HepG2 (cell line): ENCODE measurements around the gene ALG8. TPM values are rescaled to one million over a fixed set of nuclear protein-coding genes. Genes with fewer than 3 reads are reported as not detected.

Experiments used
- ARID2 ChIP-seq: sonication (generic); formaldehyde crosslinking; IDR thresholded peaks from 2 replicates; pipeline ENCODE4 v1.8.1; 2022; ENCODE audit warnings: mild to moderate bottlenecking, missing genetic modification reagents, borderline replicate concordance
- ARID3A ChIP-seq: IDR thresholded peaks from 2 replicates; pipeline ENCODE4 v1.6.1; 2012; ENCODE audit warnings: low read depth, low read length, improper control_type of control experiment
- ATF7-NPFF ChIP-seq: sonication (generic); formaldehyde crosslinking; IDR thresholded peaks from 2 replicates; pipeline ENCODE4 v1.8.1; 2023; ENCODE audit warnings: mild to moderate bottlenecking, low read depth, missing genetic modification reagents, moderate library complexity
- DMAP1 ChIP-seq: IDR thresholded peaks from 2 replicates; pipeline ENCODE4 v1.6.1; 2016
- ELF4 ChIP-seq: sonication (generic); formaldehyde crosslinking; IDR thresholded peaks from 2 replicates; pipeline ENCODE4 v1.5.0; 2020; ENCODE audit warnings: missing genetic modification reagents, mild to moderate bottlenecking, moderate library complexity, borderline replicate concordance
- FIP1L1 ChIP-seq: fragments of 200-400 bp; formaldehyde crosslinking; IDR thresholded peaks from 2 replicates; pipeline ENCODE4 v1.6.1; 2018; ENCODE audit warnings: low read depth, mild to moderate bottlenecking, low read length, moderate library complexity, borderline replicate concordance; ENCODE audit not compliant: insufficient read depth
- GABPA ChIP-seq, 2 experiments: IDR thresholded peaks; 2 replicates each; pipeline ENCODE4 v1.6.1; 2011 to 2016; ENCODE audit warnings: low read depth in 2 of 2, low read length in 1 of 2, missing biosample characterization in 1 of 2, missing genetic modification characterization in 1 of 2
- HOXD1 ChIP-seq: sonication (generic); formaldehyde crosslinking; IDR thresholded peaks from 2 replicates; pipeline ENCODE4 v1.5.0; 2020; ENCODE audit warnings: missing genetic modification reagents
- MED13 ChIP-seq: sonication (generic); formaldehyde crosslinking; IDR thresholded peaks from 2 replicates; pipeline ENCODE4 v1.5.0; 2020; ENCODE audit warnings: missing genetic modification reagents
- NFIC ChIP-seq: IDR thresholded peaks from 2 replicates; pipeline ENCODE4 v1.6.1; 2012; ENCODE audit warnings: mild to moderate bottlenecking, low read length, inconsistent platforms
- REXO4 ChIP-seq: sonication (generic); formaldehyde crosslinking; IDR thresholded peaks from 2 replicates; pipeline ENCODE4 v1.8.0; 2022; ENCODE audit warnings: missing genetic modification reagents, mild to moderate bottlenecking, borderline replicate concordance
- SMAD3 ChIP-seq: sonication (generic); formaldehyde crosslinking; IDR thresholded peaks from 2 replicates; pipeline ENCODE4 v1.4.0; 2020; ENCODE audit warnings: missing genetic modification reagents
- SP2 ChIP-seq: sonication (generic); formaldehyde crosslinking; IDR thresholded peaks from 2 replicates; pipeline ENCODE4 v1.5.1; 2020; ENCODE audit warnings: mild to moderate bottlenecking, missing genetic modification reagents
- SPEN ChIP-seq: sonication (generic); formaldehyde crosslinking; IDR thresholded peaks from 2 replicates; pipeline ENCODE4 v1.5.1; 2020; ENCODE audit warnings: low read depth, mild to moderate bottlenecking, missing genetic modification reagents
- STAG1 ChIP-seq: sonication (generic); formaldehyde crosslinking; IDR thresholded peaks from 2 replicates; pipeline ENCODE4 v1.4.0; 2020; ENCODE audit warnings: missing genetic modification reagents
- TAF1 ChIP-seq: sonication (generic); formaldehyde crosslinking; IDR thresholded peaks from 2 replicates; pipeline ENCODE4 v1.4.0; 2020; ENCODE audit warnings: missing genetic modification reagents
- ZC3H4 ChIP-seq: sonication (generic); formaldehyde crosslinking; IDR thresholded peaks from 2 replicates; pipeline ENCODE4 v1.4.0; 2020; ENCODE audit warnings: missing genetic modification reagents, borderline replicate concordance
- ZFYVE20 ChIP-seq: sonication (generic); formaldehyde crosslinking; IDR thresholded peaks from 2 replicates; pipeline ENCODE4 v1.8.0; 2023; ENCODE audit warnings: low read depth, mild to moderate bottlenecking, moderate library complexity, missing genetic modification reagents, borderline replicate concordance
- ZNF10 ChIP-seq: sonication (generic); formaldehyde crosslinking; IDR thresholded peaks from 2 replicates; pipeline ENCODE4 v1.4.0; 2020; ENCODE audit warnings: mild to moderate bottlenecking, low read depth, missing genetic modification reagents, borderline replicate concordance
- ZNF180 ChIP-seq: sonication (generic); formaldehyde crosslinking; IDR thresholded peaks from 2 replicates; pipeline ENCODE4 v1.4.0; 2020; ENCODE audit warnings: low read depth, missing genetic modification reagents, borderline replicate concordance
- ZNF20 ChIP-seq: sonication (generic); formaldehyde crosslinking; IDR thresholded peaks from 2 replicates; pipeline ENCODE4 v1.4.0; 2020; ENCODE audit warnings: mild to moderate bottlenecking, moderate library complexity, missing genetic modification reagents
- ZNF235 ChIP-seq: sonication (generic); formaldehyde crosslinking; IDR thresholded peaks from 2 replicates; pipeline ENCODE4 v1.8.1; 2023; ENCODE audit warnings: mild to moderate bottlenecking, missing genetic modification reagents, borderline replicate concordance
- ZNF331 ChIP-seq: sonication (generic); formaldehyde crosslinking; IDR thresholded peaks from 2 replicates; pipeline ENCODE4 v1.4.0; 2020; ENCODE audit warnings: missing genetic modification reagents
- ZNF33B ChIP-seq: sonication (generic); formaldehyde crosslinking; IDR thresholded peaks from 2 replicates; pipeline ENCODE4 v1.5.1; 2020; ENCODE audit warnings: mild to moderate bottlenecking, missing genetic modification reagents
- ZNF496 ChIP-seq: sonication (generic); formaldehyde crosslinking; IDR thresholded peaks from 2 replicates; pipeline ENCODE4 v1.8.1; 2023; ENCODE audit warnings: mild to moderate bottlenecking, moderate library complexity, missing genetic modification reagents; ENCODE audit not compliant: insufficient replicate concordance
- ZNF619 ChIP-seq: sonication (generic); formaldehyde crosslinking; IDR thresholded peaks from 2 replicates; pipeline ENCODE4 v1.4.0; 2020; ENCODE audit warnings: mild to moderate bottlenecking, missing genetic modification reagents
- ZNF891 ChIP-seq: sonication (generic); formaldehyde crosslinking; IDR thresholded peaks from 2 replicates; pipeline ENCODE4 v1.5.0; 2020; ENCODE audit warnings: mild to moderate bottlenecking, missing genetic modification reagents
- ZZZ3 ChIP-seq: sonication (generic); formaldehyde crosslinking; IDR thresholded peaks from 2 replicates; pipeline ENCODE4 v1.4.0; 2020; ENCODE audit warnings: missing genetic modification reagents, mild to moderate bottlenecking, borderline replicate concordance
- polyA plus RNA-seq, 8 experiments: library from polyadenylated mRNA; depleted of rRNA in 3 of 8; stranded (reverse) in 7 of 8; unstranded in 1 of 8; fragments of >200 nt; fragmentation: Illumina TruSeq in 4 of 8; extraction: Trizol in 4 of 8; gene quantifications; 2 replicates each; pipeline versions ENCODE4 v1.2.1 to v1.2.3, GENCODE V29; 2011 to 2016; ENCODE audit warnings: low read depth in 4 of 8, missing spikeins in 1 of 8, mixed read lengths in 1 of 8; ENCODE audit not compliant: insufficient read depth in 1 of 8
- total RNA-seq, 5 experiments: library from RNA; depleted of rRNA; stranded (reverse); fragments of >200 nt; fragmentation: Illumina TruSeq; extraction: Trizol; gene quantifications; 2 replicates each; pipeline ENCODE4 v1.2.3, GENCODE V29; 2016; ENCODE audit warnings: low read depth in 1 of 5
- TF ChIP-seq, protein P1 (sequence below): sonication (generic); formaldehyde crosslinking; IDR thresholded peaks from 2 replicates; pipeline ENCODE4 v1.4.0; 2020; ENCODE audit warnings: missing genetic modification reagents

The ALG8 gene
- total and polyA plus RNA-seq, 2 of the 13 experiments (the other 11 are each of a cell fraction or from before 2014, with no cell fraction given): 75.8 to 88.0 TPM

GRCh38 chr11:78079232-78080083, 60.0 kb downstream of the ALG8 start, which contains the start of gene NDUFC2 (continued):
- TF ChIP-seq NFIC (peak; percentile 65; the same call in 1 of the 2 replicates), ZNF496 (CRISPR knock-in tag) (no peak), MED13 (CRISPR knock-in tag) (peak; percentile 78; the same call in 1 of the 2 replicates), FIP1L1 (no peak), ZFYVE20 (CRISPR knock-in tag) (peak; percentile 8; the same call in 1 of the 2 replicates), ZNF10 (CRISPR knock-in tag) (no peak), SMAD3 (CRISPR knock-in tag) (peak; percentile 80), ZNF235 (CRISPR knock-in tag) (no peak; the same call in 1 of the 2 replicates), ZC3H4 (CRISPR knock-in tag) (0 out of 2 replicates have a peak, but pooled peaks have one; percentile 70), SP2 (CRISPR knock-in tag) (peak; percentile 36), ZNF619 (no peak), TAF1 (CRISPR knock-in tag) (peak; percentile 98), ZNF891 (CRISPR knock-in tag) (peak; percentile 96), ATF7-NPFF (CRISPR knock-in tag) (peak; percentile 93), HOXD1 (CRISPR knock-in tag) (peak; percentile 92), REXO4 (CRISPR knock-in tag) (0 out of 2 replicates have a peak, but pooled peaks have one; percentile 22), ZNF33B (peak; percentile 37; the same call in 1 of the 2 replicates), ZZZ3 (CRISPR knock-in tag) (peak; percentile 81; the same call in 1 of the 2 replicates), ZNF331 (CRISPR knock-in tag) (peak; percentile 95), ARID3A (no peak; the same call in 1 of the 2 replicates), ARID2 (no peak), ELF4 (CRISPR knock-in tag) (no peak), DMAP1 (CRISPR knock-in tag) (peak; percentile 91), STAG1 (CRISPR knock-in tag) (peak; percentile 41), GABPA (IDR thresholded peaks at IDR 0.05; ENCODE audit: low read depth, low read length) (peak; percentile 71), GABPA (CRISPR knock-in tag; IDR thresholded peaks at IDR 0.05; ENCODE audit: low read depth) (peak; percentile 87), ZNF20 (CRISPR knock-in tag) (no peak; the same call in 1 of the 2 replicates), SPEN (CRISPR knock-in tag) (peak; percentile 96), ZNF180 (CRISPR knock-in tag) (peak; percentile 32; the same call in 1 of the 2 replicates)
- TF ChIP-seq, protein P1, sequence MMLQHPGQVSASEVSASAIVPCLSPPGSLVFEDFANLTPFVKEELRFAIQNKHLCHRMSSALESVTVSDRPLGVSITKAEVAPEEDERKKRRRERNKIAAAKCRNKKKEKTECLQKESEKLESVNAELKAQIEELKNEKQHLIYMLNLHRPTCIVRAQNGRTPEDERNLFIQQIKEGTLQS (CRISPR knock-in tag): peak; percentile 81
